Neutrophil (primary cell): ENCODE measurements around the gene RGS4.

Source experiments
- H3K27ac ChIP-seq: fragments of 200-600 bp; sonication (generic); 2 replicates; pipeline ENCODE4 v1.5.1; 2016; ENCODE audit warnings: mild to moderate bottlenecking, moderate library complexity
- H3K27me3 ChIP-seq: fragments of 200-600 bp; sonication (generic); 2 replicates; pipeline ENCODE4 v1.6.0; 2016; ENCODE audit warnings: mild to moderate bottlenecking
- H3K36me3 ChIP-seq: fragments of 200-600 bp; sonication (generic); 2 replicates; pipeline ENCODE4 v1.5.1; 2017
- H3K4me1 ChIP-seq, 2 experiments: fragments of 200-600 bp in 1 of 2; sonication (generic) in 1 of 2; 1 replicate in 1 of 2; 2 replicates in 1 of 2; pipeline versions ENCODE4 v1.5.1 to v1.6.1; 2013 to 2016; ENCODE audit warnings: low read depth in 1 of 2, low read length in 1 of 2, mild to moderate bottlenecking in 1 of 2, moderate library complexity in 1 of 2; ENCODE audit not compliant: control insufficient read depth in 1 of 2, insufficient read depth in 1 of 2
- H3K4me3 ChIP-seq, 2 experiments: fragments of 200-600 bp in 1 of 2; sonication (generic) in 1 of 2; 1 replicate in 1 of 2; 2 replicates in 1 of 2; pipeline ENCODE4 v1.5.1; 2013 to 2016; ENCODE audit warnings: low read depth in 1 of 2, low read length in 1 of 2, mild to moderate bottlenecking in 1 of 2, moderate library complexity in 1 of 2
- H3K9me3 ChIP-seq: fragments of 200-600 bp; sonication (generic); 2 replicates; pipeline ENCODE4 v1.5.1; 2016
- TF ChIP-seq, protein P1 (sequence below): fragments of 200-600 bp; sonication (generic); IDR thresholded peaks from 2 replicates; pipeline ENCODE4 v1.5.1; 2016; ENCODE audit warnings: antibody characterized with exemption

Gene RGS4

DNA sequence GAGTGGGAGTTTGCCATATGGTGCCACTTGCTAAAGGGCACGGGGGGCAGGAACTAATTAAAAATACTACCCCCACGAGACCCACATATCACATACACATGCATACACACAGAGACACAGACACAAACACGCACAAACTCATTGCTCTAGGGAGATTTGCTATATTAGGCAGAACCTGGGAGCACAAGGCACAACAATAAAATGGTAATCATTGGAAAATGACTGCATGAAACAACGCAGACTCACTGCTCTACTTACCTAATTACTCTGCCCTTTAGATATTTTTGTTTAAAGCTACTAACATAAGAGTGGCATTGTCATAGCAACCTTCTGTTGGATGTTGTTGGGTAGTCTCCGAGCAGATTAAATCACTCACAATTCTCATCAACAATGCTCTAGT is 20.3 kb upstream of the RGS4 start:
- Histone ChIP-seq H3K4me3 (no peak overlapping the region), H3K36me3 (no peaks in the 10 kb centered on the region), H3K27ac (no peak overlapping the region), H3K4me1 (no peaks in the 10 kb centered on the region), H3K9me3 (no peaks in the 10 kb centered on the region), H3K27me3 (no peaks in the 10 kb centered on the region)
- TF ChIP-seq, protein P1, sequence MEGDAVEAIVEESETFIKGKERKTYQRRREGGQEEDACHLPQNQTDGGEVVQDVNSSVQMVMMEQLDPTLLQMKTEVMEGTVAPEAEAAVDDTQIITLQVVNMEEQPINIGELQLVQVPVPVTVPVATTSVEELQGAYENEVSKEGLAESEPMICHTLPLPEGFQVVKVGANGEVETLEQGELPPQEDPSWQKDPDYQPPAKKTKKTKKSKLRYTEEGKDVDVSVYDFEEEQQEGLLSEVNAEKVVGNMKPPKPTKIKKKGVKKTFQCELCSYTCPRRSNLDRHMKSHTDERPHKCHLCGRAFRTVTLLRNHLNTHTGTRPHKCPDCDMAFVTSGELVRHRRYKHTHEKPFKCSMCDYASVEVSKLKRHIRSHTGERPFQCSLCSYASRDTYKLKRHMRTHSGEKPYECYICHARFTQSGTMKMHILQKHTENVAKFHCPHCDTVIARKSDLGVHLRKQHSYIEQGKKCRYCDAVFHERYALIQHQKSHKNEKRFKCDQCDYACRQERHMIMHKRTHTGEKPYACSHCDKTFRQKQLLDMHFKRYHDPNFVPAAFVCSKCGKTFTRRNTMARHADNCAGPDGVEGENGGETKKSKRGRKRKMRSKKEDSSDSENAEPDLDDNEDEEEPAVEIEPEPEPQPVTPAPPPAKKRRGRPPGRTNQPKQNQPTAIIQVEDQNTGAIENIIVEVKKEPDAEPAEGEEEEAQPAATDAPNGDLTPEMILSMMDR: no peak

DNA sequence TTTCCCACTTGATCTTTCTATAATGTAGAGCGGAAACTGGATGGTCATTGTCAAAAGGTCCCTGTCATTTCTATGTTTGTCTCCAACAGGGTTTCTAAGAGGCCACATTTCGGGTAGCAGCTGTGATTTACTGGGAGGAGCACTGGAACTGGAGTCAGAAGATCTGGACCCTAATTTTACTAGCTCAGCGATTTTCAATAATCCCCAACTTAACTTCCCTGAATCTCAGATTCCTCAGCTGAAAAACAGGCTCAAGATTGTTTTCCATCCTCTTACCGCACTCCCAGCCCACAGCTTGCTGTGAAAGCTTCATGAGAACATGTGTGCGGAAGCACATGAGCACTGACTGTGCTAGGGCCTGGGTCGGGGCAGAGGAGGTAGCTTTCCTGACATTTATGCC is 19.9 kb upstream of the RGS4 start:
- no peaks in the 10 kb centered on the region for H3K4me1 ChIP-seq
- no peak overlapping the region for H3K27ac ChIP-seq
- no peak overlapping the region for H3K4me3 ChIP-seq
- TF ChIP-seq, protein P1: no peak
- H3K36me3 ChIP-seq: no peaks in the 10 kb centered on the region
- no peaks in the 10 kb centered on the region for H3K9me3 ChIP-seq
- no peaks in the 10 kb centered on the region for H3K27me3 ChIP-seq

DNA sequence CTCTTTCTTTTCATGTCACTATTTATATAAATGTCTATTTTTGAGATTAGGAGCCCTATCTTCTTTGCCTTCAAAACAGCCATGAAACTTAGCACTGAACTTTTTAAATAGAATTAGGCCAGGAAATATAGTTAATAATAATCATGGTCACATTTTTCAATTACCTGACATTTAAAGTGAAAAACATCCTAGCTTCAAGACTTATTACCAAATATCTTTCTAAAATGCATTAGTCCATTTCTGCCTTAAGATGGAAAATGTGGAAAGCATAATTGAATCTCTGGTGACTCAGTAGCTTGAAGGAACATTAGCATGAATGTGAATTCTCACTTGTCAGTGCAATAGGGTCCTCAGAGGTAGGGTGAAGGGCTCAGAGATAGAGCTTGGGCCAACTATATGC is 18.7 kb upstream of the RGS4 start:
- TF ChIP-seq, protein P1: no peak
- no peaks in the 10 kb centered on the region for H3K36me3 ChIP-seq
- H3K27me3 ChIP-seq: no peaks in the 10 kb centered on the region
- H3K9me3 ChIP-seq: no peaks in the 10 kb centered on the region
- no peak overlapping the region for H3K27ac ChIP-seq
- no peaks in the 10 kb centered on the region for H3K4me1 ChIP-seq
- no peak overlapping the region for H3K4me3 ChIP-seq

DNA sequence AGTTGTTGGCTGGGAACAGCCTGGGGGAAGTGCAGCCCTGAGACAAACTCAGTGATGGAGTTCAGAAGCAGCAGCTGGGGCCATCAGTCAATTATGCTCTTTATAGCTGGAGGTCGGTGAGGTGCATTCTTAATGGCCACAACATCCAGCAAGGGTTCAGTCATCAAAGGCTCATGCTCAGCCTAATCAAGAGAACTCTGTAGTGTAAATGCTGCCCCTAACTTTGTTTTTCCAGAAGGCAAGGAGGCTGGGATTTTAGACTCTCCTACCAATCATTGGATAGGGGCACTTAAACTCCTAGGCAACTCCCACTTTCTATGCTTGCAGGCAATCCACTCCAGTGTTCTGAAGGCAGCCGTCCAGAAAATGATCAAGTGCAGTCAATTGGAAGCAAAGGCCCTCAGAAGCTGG is 15.0 kb upstream of the RGS4 start:
- Histone ChIP-seq H3K36me3 (no peaks in the 10 kb centered on the region), H3K27ac (no peak overlapping the region), H3K4me1 (no peaks in the 10 kb centered on the region), H3K4me3 (no peak overlapping the region), H3K27me3 (no peaks in the 10 kb centered on the region), H3K9me3 (no peaks in the 10 kb centered on the region)
- TF ChIP-seq, protein P1: no peak

DNA sequence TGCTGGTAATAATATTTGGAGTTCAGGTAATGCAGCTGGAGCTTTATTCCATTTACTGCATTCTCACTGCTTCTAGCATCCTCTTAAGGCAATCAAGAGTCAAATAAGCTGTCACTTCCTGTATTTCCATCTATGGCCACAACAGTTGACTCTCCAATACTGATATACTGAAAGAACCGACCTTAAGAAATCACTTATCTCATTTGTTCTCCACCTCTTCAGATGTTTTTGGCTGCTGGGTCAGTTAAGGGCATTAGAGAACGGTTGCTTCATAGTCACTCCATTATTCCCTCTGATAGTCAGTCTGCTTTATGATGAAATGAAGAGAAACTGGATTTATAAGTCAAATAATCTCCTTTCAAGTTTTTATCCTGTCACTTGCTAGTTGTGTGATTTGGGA is 14.2 kb upstream of the RGS4 start:
- Histone ChIP-seq H3K27me3 (no peaks in the 10 kb centered on the region), H3K36me3 (no peaks in the 10 kb centered on the region), H3K4me3 (no peak overlapping the region), H3K27ac (no peak overlapping the region), H3K9me3 (no peaks in the 10 kb centered on the region), H3K4me1 (no peaks in the 10 kb centered on the region)
- TF ChIP-seq, protein P1: no peak

DNA sequence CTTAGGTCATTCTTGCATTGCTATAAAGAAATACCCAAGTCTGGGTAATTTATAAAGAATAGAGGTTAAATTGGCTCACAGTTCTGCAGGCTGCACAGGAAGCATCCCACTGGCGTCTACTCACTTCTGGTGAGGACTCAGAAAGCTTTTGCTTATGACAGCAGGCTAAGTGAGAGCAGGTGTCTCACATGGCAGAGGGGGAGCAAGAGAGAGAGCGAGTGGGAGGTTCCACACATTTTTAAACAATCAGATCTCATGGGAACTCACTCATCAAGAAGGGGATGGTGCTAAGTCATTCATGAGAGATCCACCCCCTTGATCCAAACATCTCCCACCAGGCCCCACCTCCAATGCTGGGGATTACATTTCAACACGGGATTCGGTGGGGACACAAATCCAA is 13.6 kb upstream of the RGS4 start:
- Histone ChIP-seq H3K4me3 (no peak overlapping the region), H3K9me3 (no peaks in the 10 kb centered on the region), H3K4me1 (no peaks in the 10 kb centered on the region), H3K27me3 (no peaks in the 10 kb centered on the region), H3K27ac (no peak overlapping the region), H3K36me3 (no peaks in the 10 kb centered on the region)
- TF ChIP-seq, protein P1: no peak
